GM12801 (cell line): ENCODE results near the gene BFAR.

Source experiments
- TF ChIP-seq, protein P1 (sequence below): IDR thresholded peaks from one replicate; pipeline ENCODE4 v1.5.1; 2011; ENCODE audit warnings: control low read depth; ENCODE audit not compliant: insufficient read length; ENCODE audit errors: extremely low read depth

BFAR gene

DNA sequence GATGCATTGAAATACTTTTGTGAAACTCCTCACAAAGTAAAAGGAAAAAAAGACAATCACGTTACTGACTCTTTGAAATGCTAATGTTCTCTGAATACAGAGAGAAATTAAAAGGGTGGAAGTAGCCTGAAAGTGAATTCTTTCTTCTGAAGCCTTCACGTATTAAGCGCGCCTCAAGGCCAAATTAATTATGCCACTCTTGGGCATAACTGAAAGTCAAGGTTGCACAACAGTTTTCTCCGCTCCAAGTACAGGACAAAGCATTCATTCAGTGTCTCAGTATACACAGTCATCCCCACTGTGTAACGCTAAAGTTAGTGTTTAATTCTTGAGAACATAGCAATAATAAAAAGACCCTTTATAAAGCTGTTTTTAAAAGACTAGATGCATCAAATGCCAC is 24.1 kb upstream of the BFAR start:
- TF ChIP-seq, protein P1, sequence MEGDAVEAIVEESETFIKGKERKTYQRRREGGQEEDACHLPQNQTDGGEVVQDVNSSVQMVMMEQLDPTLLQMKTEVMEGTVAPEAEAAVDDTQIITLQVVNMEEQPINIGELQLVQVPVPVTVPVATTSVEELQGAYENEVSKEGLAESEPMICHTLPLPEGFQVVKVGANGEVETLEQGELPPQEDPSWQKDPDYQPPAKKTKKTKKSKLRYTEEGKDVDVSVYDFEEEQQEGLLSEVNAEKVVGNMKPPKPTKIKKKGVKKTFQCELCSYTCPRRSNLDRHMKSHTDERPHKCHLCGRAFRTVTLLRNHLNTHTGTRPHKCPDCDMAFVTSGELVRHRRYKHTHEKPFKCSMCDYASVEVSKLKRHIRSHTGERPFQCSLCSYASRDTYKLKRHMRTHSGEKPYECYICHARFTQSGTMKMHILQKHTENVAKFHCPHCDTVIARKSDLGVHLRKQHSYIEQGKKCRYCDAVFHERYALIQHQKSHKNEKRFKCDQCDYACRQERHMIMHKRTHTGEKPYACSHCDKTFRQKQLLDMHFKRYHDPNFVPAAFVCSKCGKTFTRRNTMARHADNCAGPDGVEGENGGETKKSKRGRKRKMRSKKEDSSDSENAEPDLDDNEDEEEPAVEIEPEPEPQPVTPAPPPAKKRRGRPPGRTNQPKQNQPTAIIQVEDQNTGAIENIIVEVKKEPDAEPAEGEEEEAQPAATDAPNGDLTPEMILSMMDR: no peak

DNA sequence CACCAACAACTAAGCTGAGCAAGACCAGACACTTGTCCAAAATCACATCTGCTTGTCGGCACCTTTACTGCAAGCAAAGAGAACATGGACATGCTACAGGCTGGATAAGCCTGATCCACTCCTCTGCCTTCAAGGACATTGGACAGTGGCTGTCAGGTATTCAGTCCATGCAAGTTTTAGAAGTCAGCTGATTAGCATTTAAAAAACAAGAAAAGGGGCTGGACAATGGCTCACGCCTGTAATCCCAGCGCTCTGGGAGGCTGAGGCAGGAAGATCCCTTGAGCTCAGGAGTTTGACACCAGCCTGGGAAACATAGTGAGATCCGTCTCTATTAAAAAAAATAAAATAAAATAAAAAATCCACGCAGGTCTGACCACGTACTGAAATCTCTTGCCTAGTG is 23.0 kb upstream of the BFAR start:
- TF ChIP-seq, protein P1: no peak

DNA sequence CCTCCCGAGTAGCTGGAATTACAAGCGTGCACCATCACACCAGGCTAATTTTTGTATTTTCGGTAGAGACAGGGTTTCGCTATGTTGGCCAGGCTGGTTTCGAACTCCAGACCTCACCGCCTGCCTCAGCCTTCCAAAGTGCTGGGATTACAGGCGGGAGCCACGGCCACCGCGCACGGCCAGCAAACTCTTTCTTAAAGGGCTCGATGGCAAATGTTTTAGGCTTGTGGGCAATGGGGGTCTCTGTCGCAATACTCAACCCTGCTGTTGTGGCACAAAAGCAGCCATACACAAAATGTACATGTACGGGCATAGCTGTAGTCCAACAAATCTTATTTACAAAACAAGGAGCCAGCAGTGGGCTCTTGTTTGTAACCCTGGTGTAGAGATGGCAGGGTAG is 21.1 kb upstream of the BFAR start:
- TF ChIP-seq, protein P1: no peak

DNA sequence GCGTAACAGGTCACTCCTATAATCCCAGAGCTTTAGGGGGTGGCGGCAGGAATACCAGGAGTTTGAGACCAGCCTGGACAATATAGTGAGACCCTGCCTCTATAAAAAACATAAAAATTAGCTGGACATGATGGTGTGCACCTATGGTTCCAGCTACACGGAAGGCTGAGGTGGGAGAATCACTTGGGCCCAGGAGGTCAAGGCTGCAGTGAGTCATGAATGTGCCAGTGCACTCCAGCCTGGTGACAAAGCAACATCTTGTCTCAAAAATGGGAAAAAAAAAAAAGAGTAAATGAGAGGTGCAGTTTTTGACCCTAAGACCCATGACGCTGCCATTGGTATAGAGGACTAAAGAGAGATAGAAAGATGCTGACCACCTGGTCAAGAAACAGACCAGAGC is 18.8 kb upstream of the BFAR start:
- TF ChIP-seq, protein P1: no peak

DNA sequence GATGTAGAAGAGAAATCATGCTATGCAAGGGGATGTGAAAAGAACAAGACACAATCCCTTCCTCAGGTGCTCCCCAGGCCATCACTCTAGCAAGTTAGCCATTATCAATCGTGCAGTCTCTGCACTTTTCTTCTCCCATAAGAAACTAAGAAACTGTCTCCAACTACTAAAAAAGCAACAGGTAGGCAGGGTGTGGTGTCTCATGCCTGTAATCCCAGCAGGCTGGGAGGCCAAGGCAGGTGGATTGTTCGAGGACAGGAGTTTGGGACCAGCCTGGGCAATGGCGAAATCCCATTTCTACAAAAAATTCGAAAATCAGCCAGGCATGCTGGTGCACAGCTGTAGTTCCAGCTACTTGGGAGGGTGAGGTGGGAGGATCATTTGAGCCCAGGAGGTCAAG is 16.5 kb upstream of the BFAR start:
- TF ChIP-seq, protein P1: no peak

DNA sequence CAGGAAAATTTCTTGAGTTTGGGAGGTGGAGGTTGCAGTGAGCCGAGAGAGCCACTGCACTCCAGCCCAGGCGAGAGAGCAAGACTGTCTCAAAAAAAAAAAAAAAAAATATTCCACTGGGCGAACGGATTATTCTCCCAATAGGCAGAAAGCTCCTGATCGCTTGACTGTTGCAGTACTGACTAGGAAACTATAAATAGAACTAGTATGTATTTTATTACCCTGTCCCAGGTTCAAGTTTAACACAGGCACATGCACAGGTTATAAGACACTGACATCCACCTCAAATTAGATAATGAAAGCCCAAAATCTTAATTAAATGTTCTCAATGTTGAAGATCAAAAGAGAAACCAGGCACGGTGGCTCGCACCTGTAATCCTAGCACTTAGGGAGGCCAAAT is 14.2 kb upstream of the BFAR start:
- TF ChIP-seq, protein P1: no peak

DNA sequence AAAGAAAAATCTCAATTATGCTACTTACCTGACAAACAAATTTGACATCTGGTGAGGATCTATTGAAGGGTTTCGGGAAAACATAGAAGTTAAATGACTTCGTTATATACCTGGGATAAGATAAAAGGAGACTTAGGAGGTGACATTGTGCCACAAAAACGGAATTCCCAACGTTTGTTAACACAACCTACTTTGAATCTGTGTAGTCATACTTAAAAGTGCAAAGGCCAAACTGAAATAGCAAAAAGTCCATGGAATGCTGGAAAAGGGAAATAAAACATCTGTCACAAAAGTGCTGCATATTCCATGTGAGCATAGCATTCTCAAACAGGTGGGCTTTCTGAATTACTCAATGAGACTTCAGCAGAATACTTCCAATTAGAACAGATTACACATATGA is 5.7 kb upstream of the BFAR start:
- TF ChIP-seq, protein P1: no peak
